Esophagus squamous epithelium (tissue), 5 donors: ENCODE results near the gene A3GALT2. TPM values are rescaled to one million over a fixed set of nuclear protein-coding genes. Genes with fewer than 3 reads are reported as not detected.
A peak's percentile ranks its signal among the peaks of the same experiment; 100 is the strongest.

Source experiments
- DNase-seq: peaks from one replicate; lab custom pipeline; 2025; lab: John Stamatoyannopoulos, UW
- H3K27ac ChIP-seq, 4 donors: fragments of 200-600 bp; sonication (generic); one replicate each; pipeline ENCODE4 v1.5.1; 2016 to 2019; ENCODE audit warnings: mild to moderate bottlenecking in 1 of 4
- H3K27me3 ChIP-seq, 4 donors: fragments of 200-600 bp; sonication (generic); 1 replicate in 3 of 4; 2 replicates in 1 of 4; pipeline versions ENCODE4 v1.5.1 to v1.6.0; 2017 to 2021; ENCODE audit warnings: antibody characterized with exemption in 1 of 4
- H3K36me3 ChIP-seq, 3 donors: fragments of 200-600 bp; sonication (generic); one replicate each; pipeline ENCODE4 v1.5.1; 2016 to 2019
- H3K4me1 ChIP-seq, 3 donors: fragments of 200-600 bp; sonication (generic); one replicate each; pipeline ENCODE4 v1.5.1; 2017 to 2019
- H3K4me3 ChIP-seq, 4 donors: fragments of 200-600 bp; sonication (generic); 1 replicate in 3 of 4; 2 replicates in 1 of 4; pipeline ENCODE4 v1.5.1; 2016 to 2019; ENCODE audit warnings: mild to moderate bottlenecking in 2 of 4, moderate library complexity in 1 of 4
- H3K9me3 ChIP-seq, 3 donors: fragments of 200-600 bp; sonication (generic); one replicate each; pipeline ENCODE4 v1.5.1; 2016 to 2019
- CTCF ChIP-seq, 6 experiments: fragments of 450-650 bp in 4 of 6; fragments of 200-600 bp in 2 of 6; sonication (generic) in 2 of 6; IDR thresholded peaks; one replicate each; pipeline ENCODE4 v1.5.1; 2016 to 2019; ENCODE audit warnings: antibody characterized with exemption in 6 of 6, mild to moderate bottlenecking in 4 of 6, moderate library complexity in 4 of 6
- POLR2A ChIP-seq, 4 donors: fragments of 450-650 bp; IDR thresholded peaks; one replicate each; pipeline ENCODE4 v1.6.1; 2017; ENCODE audit warnings: antibody characterized with exemption in 4 of 4, mild to moderate bottlenecking in 4 of 4, moderate library complexity in 3 of 4
- WGBS, 2 donors: methylation state at CpG; one replicate each; pipeline ENCODE4 v1.1.5; 2018; 5-methylcytosine and 5-hydroxymethylcytosine counted together
- intact Hi-C: fragments of 100-400 bp; cut with DNase I; formaldehyde crosslinking; loops from one replicate; pipeline ENCODE4 v1.15.0; 2022
- total RNA-seq, 4 donors: library from RNA; depleted of rRNA; stranded (reverse); fragments of >200 nt; gene quantifications; one replicate each; pipeline ENCODE4 v1.1.0, GENCODE V29; 2016
- donor health status: DM: yes; HTN: yes; CAD: no.

The A3GALT2 gene
- total RNA-seq, 4 donors from 2014 or later: not detected

GRCh38 chr1:33367485-33368405 is 46.8 kb upstream of the A3GALT2 start:
- Histone ChIP-seq H3K4me3 (no peak overlapping the region), H3K27me3 (no peaks in the 10 kb centered on the region), H3K4me1 (peaks cover 15 to 74% (median 40%) of the 10 kb centered on the region in 3 donors), H3K36me3 (peaks cover 0 to 48% (median 0%) of the 10 kb centered on the region in 3 donors), H3K9me3 (no peaks in the 10 kb centered on the region), H3K27ac (peak overlapping the region in 3 of 4 donors; percentile 75 to 85 (median 78))
- intact Hi-C loops: loop anchor here (5.0 to 10.0 kb wide), 2 partner anchors 70 to 253 kb away; no protein-coding TSS in a partner anchor
- WGBS, 2 donors: 7 to 42% methylated on average over 7 to 14 of the region's 23 CpGs
- peak; percentile 20 for DNase-seq
- TF ChIP-seq CTCF (IDR thresholded peaks at IDR 0.05) (peak; percentile 92 to 98 (median 96)), POLR2A (IDR thresholded peaks at IDR 0.05) (no peak)

GRCh38 chr1:33366762-33367484 is 46.0 kb upstream of the A3GALT2 start:
- Histone ChIP-seq H3K27ac (peak overlapping the region in 3 of 4 donors; percentile 75 to 85 (median 78)), H3K4me3 (no peak overlapping the region), H3K4me1 (peaks cover 15 to 80% (median 40%) of the 10 kb centered on the region in 3 donors), H3K9me3 (no peaks in the 10 kb centered on the region), H3K36me3 (peaks cover 0 to 40% (median 0%) of the 10 kb centered on the region in 3 donors), H3K27me3 (no peaks in the 10 kb centered on the region)
- no peak for DNase-seq
- 69 to 83% methylated on average over 9 to 12 of the region's 14 CpGs for WGBS, 2 donors
- no peak for TF ChIP-seq POLR2A (IDR thresholded peaks at IDR 0.05)
- no peak for TF ChIP-seq CTCF (IDR thresholded peaks at IDR 0.05)
- intact Hi-C loops: loop anchor here (5.0 to 10.0 kb wide), 2 partner anchors 70 to 252 kb away; no protein-coding TSS in a partner anchor

GRCh38 chr1:33365560-33365997 is 44.7 kb upstream of the A3GALT2 start:
- H3K36me3 ChIP-seq: peaks cover 0 to 27% (median 0%) of the 10 kb centered on the region in 3 donors
- H3K9me3 ChIP-seq: no peaks in the 10 kb centered on the region
- TF ChIP-seq POLR2A (IDR thresholded peaks at IDR 0.05) (no peak), CTCF (IDR thresholded peaks at IDR 0.05) (no peak)
- no peaks in the 10 kb centered on the region for H3K27me3 ChIP-seq
- H3K27ac ChIP-seq: peak overlapping the region; percentile 55 to 85 (median 76)
- intact Hi-C loops: loop anchor here (5.0 to 10.0 kb wide), 2 partner anchors 68 to 251 kb away; no protein-coding TSS in a partner anchor
- peaks cover 15 to 91% (median 40%) of the 10 kb centered on the region in 3 donors for H3K4me1 ChIP-seq
- no peak overlapping the region for H3K4me3 ChIP-seq
- WGBS, 2 donors: 38 to 62% methylated on average over 9 of the region's 9 CpGs
- DNase-seq: no peak

- intact Hi-C loops: loop anchor here (10.0 kb wide), 1 partner anchor 250 kb away; no protein-coding TSS in a partner anchor
- Histone ChIP-seq H3K4me3 (no peak overlapping the region), H3K27ac (peak overlapping the region; percentile 55 to 85 (median 76)), H3K36me3 (peaks cover 0 to 17% (median 0%) of the 10 kb centered on the region in 3 donors), H3K27me3 (no peaks in the 10 kb centered on the region), H3K4me1 (peaks cover 15 to 91% (median 40%) of the 10 kb centered on the region in 3 donors), H3K9me3 (no peaks in the 10 kb centered on the region)
- no peak for DNase-seq
- 48 to 83% methylated on average over 1 to 2 of the region's 2 CpGs for WGBS, 2 donors
- TF ChIP-seq POLR2A (IDR thresholded peaks at IDR 0.05) (no peak), CTCF (IDR thresholded peaks at IDR 0.05) (no peak)
Measured at GRCh38 chr1:33364565-33364918, 43.6 kb upstream of the A3GALT2 start.
